Omental fat pad (tissue), 4 donors: ENCODE measurements around the gene DDB1. TPM values are rescaled to one million over a fixed set of nuclear protein-coding genes. Genes with fewer than 3 reads are reported as not detected.

Experiments used
- ATAC-seq: fragments of 150-250 bp; one replicate; pipeline ENCODE4 v1.9.1; 2016; ENCODE audit warnings: mild to moderate bottlenecking, moderate library complexity; ENCODE audit not compliant: low FRiP score
- DNase-seq: peaks from one replicate; pipeline ENCODE4 v3.0.0-alpha.2; 2019; ENCODE audit warnings: low spot score
- total RNA-seq, 4 donors: library from RNA; depleted of rRNA; stranded (reverse); fragments of >200 nt; gene quantifications; one replicate each; pipeline ENCODE4 v1.1.0, GENCODE V29; 2016
- TF ChIP-seq, protein P1 (sequence below), 3 donors: fragments of 450-650 bp; IDR thresholded peaks; one replicate each; pipeline ENCODE4 v1.5.1; 2016 to 2017; ENCODE audit warnings: antibody characterized with exemption in 3 of 3, mild to moderate bottlenecking in 3 of 3, moderate library complexity in 2 of 3

DDB1 gene
- total RNA-seq, 4 donors from 2014 or later: 127 to 182 (median 155) TPM

DNA sequence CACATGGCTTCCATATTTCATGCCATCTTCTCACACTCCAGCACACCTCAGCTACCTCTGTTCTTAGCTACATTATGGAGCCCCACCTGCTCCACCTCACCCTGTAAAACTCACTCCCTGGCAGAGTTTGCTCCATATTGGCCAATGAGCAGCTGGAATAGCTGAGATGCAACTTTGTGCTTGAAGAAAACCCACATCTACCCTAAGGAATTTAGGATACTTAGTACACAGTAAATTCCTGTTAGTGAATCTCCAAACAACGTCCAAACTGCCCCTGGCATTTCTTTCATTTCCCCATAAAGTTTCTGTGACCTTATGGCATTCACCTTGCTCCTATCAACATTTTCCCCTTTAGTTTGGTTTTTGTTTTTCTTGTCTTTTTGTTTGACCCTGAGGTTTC lies 35.6 kb downstream of the DDB1 start:
- TF ChIP-seq, protein P1, sequence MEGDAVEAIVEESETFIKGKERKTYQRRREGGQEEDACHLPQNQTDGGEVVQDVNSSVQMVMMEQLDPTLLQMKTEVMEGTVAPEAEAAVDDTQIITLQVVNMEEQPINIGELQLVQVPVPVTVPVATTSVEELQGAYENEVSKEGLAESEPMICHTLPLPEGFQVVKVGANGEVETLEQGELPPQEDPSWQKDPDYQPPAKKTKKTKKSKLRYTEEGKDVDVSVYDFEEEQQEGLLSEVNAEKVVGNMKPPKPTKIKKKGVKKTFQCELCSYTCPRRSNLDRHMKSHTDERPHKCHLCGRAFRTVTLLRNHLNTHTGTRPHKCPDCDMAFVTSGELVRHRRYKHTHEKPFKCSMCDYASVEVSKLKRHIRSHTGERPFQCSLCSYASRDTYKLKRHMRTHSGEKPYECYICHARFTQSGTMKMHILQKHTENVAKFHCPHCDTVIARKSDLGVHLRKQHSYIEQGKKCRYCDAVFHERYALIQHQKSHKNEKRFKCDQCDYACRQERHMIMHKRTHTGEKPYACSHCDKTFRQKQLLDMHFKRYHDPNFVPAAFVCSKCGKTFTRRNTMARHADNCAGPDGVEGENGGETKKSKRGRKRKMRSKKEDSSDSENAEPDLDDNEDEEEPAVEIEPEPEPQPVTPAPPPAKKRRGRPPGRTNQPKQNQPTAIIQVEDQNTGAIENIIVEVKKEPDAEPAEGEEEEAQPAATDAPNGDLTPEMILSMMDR (IDR thresholded peaks at IDR 0.05): no peak
- ATAC-seq: no peak
- no peak for DNase-seq

DNA sequence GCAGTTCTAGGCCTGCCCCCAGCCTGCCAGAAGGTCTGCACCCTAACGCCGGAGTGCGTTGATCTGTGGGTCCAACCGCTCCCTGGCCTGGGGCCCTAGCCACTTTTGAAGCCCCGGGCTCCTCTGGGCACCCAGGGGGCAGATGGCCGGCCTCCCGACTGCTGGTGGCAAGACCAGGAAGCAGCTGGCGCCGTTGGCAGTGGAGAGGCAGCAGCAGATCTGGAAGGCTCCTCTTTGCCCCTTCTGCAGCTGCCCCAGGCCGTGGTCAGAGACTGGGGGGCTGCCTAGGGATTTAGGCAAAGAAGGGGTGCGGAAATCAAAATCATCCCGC lies 37.3 kb downstream of the DDB1 start:
- no peak for DNase-seq
- ATAC-seq: no peak
- TF ChIP-seq, protein P1 (IDR thresholded peaks at IDR 0.05): no peak

DNA sequence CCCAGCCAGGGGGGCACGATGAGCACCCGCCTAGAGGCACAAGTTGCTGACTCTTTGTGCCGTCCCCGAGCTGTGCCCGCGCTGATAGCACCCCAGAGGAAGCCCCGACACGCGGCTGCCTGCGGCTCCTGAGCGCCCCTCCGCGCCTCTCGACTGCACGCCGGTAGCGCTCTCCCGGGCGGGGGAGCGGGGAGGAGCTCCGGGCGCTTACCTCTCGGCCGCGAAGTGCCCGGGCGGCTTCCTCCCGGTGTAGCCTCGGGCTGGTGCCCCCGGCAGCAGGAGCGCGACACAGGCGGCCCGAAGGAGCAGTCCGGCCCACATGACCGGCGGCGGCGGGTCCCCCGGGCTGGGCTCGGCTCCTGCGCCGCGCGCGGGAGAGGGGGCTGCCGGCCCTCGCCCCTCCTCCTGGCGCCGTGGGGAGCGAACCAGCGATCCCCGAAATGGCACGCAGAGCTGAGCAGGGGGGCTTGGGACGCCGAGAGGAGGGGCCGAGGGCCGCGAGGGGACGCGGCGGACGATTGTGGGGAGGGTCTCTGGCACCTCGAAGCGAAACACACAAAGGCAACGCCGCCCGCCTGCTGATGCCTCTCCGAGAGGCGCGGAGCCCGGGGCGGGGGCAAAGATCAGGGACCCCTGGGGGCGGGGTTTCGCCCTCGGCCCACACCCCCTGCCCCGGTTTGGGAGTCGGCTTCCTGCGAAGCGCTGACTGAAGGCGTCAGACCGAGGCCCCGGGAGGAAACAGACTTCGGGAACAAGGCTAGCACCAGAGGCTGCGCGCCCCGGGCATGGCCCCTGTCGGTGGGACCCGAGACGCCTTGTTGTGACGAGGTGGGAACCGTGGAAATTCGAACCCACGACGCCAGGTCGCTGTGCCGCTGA lies 37.9 kb downstream of the DDB1 start, which contains the start of gene VWCE:
Gene VWCE, minus strand, starts transcription at position 600 of the 879 bp plus-strand sequence. Its CDS starts 279 bp downstream, at position 321.
- ATAC-seq (peak; percentile 46), DNase-seq (no peak)
- TF ChIP-seq, protein P1 (IDR thresholded peaks at IDR 0.05): no peak

DNA sequence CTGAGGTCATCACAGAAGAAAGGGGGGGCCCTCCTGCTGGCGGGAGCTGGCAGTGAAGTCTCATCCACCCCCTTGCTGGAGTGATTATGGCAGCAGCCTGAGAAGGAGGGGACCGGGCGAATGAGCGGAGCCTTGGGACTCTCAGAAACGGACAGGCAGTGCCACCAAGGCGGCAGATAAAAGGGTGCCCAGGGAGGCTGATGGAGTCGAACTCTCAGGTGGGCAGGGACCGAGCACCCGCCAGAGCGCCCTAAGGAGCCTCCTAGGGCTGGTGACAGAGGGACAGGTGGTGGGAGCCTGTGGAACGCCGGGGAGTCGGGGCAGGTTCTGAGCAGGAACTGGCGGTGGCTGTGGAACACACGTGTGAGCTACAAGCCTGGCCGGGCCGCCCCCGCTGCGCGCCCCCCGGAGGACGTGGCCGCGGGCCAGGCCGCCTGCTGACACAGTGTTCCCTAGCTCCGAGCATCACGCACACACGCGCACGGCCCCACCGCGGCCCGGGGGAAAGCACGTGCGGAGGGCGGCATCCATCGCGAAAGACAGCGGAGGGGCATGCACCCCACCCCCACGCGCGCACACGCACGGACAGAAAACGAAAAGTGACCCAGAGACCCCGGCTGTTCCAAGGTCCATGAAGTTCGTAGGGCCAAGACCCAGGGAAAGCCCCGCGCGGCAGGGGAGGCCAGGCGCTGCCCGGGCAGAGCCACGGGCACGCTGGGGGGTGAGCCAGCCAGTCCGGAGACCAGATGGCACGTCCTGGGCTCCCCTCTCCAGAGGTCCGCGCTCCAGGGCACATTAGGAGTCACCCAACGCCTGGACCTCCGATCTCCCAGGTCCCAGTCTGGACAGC lies 38.8 kb downstream of the DDB1 start:
- peak; percentile 29 for DNase-seq
- ATAC-seq: peak; percentile 63
- TF ChIP-seq, protein P1 (IDR thresholded peaks at IDR 0.05): no peak

DNA sequence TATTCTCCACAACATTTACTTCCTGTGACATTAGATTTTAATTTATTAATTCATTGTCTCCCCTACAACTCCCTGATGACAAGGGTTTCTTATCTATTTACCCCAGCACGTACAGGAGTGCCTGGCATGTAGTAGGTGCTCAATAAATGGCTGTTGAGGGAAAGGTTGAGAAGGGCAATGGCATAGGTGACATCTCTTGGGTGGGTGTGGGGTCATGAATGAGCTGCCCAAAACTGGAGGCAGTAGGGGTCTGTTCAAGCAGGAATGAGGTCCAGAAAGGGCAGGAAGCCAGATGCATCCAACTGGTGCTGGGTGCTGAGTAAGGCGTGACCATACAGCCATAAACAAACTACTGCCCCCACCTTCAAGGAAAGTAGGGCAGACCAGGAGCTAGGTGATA lies 40.5 kb downstream of the DDB1 start:
- DNase-seq (no peak), ATAC-seq (no peak)

DNA sequence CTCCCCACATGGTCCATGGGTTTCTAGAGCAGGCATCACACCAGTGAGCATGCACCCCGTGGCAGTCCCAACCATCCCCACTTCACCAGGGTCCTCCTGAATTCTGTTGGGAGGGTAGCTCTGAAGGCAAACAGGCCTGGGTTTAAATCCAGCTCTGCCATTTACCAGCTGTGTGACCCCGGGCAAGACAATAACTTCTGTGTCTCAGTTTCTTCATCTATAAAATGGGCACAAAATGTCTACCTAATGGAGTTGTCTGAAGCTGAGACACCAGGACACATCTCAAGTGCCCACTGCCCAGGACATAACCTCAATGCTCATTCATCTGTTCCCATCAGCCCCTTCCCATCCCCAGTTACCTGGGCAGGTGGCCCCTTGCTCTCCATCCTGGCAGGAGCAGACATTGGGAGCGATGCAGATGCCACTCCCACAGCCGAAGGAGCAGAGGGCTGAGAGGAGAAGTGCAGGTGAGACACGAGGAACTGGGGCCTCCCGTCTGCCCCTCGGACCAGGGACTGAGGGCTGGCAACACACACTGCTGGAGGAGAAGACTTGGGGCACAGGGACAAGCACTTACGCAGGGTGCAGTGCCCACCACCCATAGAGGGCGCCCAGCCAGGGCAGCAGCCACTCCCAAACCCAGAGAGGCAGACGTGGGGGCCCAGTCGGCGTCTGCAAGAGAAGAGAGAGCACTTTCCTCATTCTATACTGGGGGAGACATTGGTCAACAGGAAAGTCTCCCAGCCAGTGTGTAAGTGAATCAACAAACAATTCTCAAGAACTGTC lies 41.8 kb downstream of the DDB1 start:
- no peak for ATAC-seq
- DNase-seq: no peak
- TF ChIP-seq, protein P1 (IDR thresholded peaks at IDR 0.05): no peak

More for the DNA sequence above, 40.5 kb downstream of the DDB1 start:
- TF ChIP-seq, protein P1 (IDR thresholded peaks at IDR 0.05): no peak
